Measurements from ENCODE around the gene ZBTB1. TPM values are rescaled to one million over a fixed set of nuclear protein-coding genes. Genes with fewer than 3 reads are reported as not detected.

ZBTB1 gene
- total RNA-seq, 4 donors from 2014 or later, result 33.4 to 129 (median 59.8) TPM

DNA sequence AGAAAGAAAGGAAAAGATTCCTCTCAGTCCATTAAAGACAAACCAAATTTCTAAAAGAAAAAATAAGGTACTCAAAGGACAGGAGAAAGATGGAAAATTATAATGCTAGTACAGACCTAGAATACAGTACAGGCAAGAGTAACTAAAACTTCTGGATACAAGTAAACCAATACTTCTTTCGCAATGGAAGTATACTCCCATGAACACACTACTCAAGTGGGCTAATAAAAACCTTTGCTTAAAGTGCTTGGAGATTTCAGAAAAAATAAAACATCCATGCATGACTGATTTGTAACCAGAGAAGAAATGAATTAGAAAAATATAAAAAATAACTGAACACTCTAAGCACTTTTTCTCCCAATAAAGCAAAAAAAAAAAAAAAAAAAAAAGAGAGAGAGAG is 4.5 kb upstream of the ZBTB1 start:
- Histone ChIP-seq H3K27ac (no peak overlapping the region), H3K9me3 (no peaks in the 10 kb centered on the region), H3K4me3 (no peak overlapping the region), H3K4me1 (peaks cover 30% of the 10 kb centered on the region), H3K36me3 (peaks cover 8% of the 10 kb centered on the region), H3K27me3 (no peaks in the 10 kb centered on the region)
- WGBS, result 100% methylated on average over 1 of the region's 1 CpG
- no peak for TF ChIP-seq POLR2A (IDR thresholded peaks at IDR 0.05)
- no peak for TF ChIP-seq EP300 (IDR thresholded peaks at IDR 0.05)
- TF ChIP-seq, protein P1, sequence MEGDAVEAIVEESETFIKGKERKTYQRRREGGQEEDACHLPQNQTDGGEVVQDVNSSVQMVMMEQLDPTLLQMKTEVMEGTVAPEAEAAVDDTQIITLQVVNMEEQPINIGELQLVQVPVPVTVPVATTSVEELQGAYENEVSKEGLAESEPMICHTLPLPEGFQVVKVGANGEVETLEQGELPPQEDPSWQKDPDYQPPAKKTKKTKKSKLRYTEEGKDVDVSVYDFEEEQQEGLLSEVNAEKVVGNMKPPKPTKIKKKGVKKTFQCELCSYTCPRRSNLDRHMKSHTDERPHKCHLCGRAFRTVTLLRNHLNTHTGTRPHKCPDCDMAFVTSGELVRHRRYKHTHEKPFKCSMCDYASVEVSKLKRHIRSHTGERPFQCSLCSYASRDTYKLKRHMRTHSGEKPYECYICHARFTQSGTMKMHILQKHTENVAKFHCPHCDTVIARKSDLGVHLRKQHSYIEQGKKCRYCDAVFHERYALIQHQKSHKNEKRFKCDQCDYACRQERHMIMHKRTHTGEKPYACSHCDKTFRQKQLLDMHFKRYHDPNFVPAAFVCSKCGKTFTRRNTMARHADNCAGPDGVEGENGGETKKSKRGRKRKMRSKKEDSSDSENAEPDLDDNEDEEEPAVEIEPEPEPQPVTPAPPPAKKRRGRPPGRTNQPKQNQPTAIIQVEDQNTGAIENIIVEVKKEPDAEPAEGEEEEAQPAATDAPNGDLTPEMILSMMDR (IDR thresholded peaks at IDR 0.05), result no peak
- no peak for TF ChIP-seq POLR2AphosphoS5 (IDR thresholded peaks at IDR 0.05)
- no peak for DNase-seq (ENCODE audit: low spot score in 2 of 2)

DNA sequence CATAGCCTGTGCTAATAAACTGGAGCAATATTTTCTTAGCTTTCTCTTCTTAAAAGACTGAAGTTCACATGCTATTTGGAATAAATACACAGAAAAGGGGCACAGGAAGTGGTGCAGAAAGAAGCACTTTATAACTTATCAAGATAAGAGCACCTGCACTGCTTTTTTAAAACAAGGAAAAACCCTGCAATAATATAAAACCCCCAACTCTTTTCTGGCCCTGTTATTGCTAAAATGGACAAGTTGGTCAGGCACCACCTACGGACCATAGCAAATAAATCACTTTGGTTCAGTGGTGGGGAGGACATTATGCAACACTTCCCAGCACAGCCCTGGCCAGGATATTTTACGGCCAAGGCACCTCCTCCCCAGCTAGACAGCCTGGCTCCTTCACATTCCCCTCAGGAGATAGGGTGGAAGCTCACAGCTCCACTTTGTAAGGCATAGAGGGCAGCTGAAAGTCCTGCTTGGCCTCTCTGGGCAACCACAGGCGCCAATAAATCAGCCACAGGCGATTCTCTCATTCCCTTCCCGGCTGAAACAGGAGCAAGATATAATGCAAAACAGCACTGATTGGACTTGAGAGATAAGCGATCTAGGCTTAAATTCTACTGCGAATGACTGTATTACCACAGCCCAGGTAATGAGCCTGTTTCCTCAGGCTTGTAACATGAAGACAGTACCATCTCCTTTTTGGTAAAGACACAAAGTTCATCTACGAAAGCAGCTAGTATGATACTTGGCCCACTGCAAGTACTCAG is 3.0 kb upstream of the ZBTB1 start:
- TF ChIP-seq EP300 (IDR thresholded peaks at IDR 0.05) (no peak), POLR2AphosphoS5 (IDR thresholded peaks at IDR 0.05) (peak in 1 of 3 donors; percentile 26)
- TF ChIP-seq, protein P1 (IDR thresholded peaks at IDR 0.05), result no peak
- H3K4me3 ChIP-seq, result peak overlapping the region; percentile 93

DNA sequence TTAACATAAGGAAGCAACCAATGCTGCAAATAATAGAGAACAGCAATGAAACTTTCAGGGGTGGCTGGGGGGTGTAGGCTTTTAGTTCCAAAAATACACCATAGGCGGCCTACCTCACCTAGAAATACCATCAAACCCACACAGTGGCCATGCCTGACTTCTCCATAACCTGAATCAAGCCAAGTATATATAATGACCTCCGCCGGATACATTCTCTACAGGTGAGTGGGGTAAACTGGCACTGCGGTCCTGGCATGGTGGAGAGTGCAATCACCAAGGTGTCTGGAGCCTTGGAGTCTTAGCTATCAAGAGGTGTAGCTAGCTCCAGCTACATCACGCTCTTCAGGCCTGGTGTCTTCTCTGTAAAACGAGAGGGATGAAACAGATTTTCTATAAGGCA is 2.1 kb upstream of the ZBTB1 start:
- Histone ChIP-seq H3K27me3 (no peaks in the 10 kb centered on the region), H3K27ac (peak overlapping the region; percentile 98), H3K36me3 (no peaks in the 10 kb centered on the region), H3K9me3 (no peaks in the 10 kb centered on the region), H3K4me3 (peak overlapping the region; percentile 93), H3K4me1 (peaks cover 49% of the 10 kb centered on the region)
- DNase-seq (ENCODE audit: low spot score in 2 of 2), result no peak
- TF ChIP-seq POLR2A (IDR thresholded peaks at IDR 0.05), result no peak
- TF ChIP-seq, protein P1 (IDR thresholded peaks at IDR 0.05), result no peak
- no peak for TF ChIP-seq POLR2AphosphoS5 (IDR thresholded peaks at IDR 0.05)
- TF ChIP-seq EP300 (IDR thresholded peaks at IDR 0.05), result no peak
- 24% methylated on average over 4 of the region's 6 CpGs for WGBS

More for the DNA sequence above, 3.0 kb upstream of the ZBTB1 start:
- Histone ChIP-seq H3K9me3 (no peaks in the 10 kb centered on the region), H3K4me1 (peaks cover 40% of the 10 kb centered on the region), H3K36me3 (no peaks in the 10 kb centered on the region), H3K27me3 (no peaks in the 10 kb centered on the region), H3K27ac (peak overlapping the region; percentile 98)
- WGBS, result 19% methylated on average over 8 of the region's 8 CpGs
- DNase-seq (ENCODE audit: low spot score in 2 of 2), result peak in 1 of 2 donors; percentile 72

DNA sequence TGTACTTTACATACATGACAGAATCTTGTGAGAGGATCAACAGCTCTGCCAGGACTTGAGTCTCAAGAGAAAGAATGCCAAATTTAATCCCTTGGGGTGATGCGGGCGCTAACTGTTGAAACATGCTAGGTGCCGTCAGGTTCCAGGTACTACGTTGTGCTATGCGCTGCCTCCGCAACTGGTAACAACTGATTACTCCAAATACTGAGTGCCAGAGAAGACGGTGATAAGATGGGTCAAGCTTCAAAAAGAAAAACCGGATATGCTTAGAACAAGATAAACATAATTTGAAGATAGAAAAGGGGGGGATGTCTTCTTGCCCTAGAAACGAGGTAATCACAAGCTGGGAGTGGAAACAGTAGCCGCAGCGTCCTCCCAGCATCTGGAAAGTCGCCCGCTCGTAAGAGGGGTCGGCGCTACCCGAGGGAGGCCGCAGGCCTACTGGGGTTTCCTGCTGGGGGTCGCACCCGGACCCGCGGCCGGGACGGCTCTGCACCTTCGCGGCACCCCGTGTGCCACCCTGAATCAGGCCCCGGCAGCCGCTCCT is 1.6 kb upstream of the ZBTB1 start:
- peaks cover 54% of the 10 kb centered on the region for H3K4me1 ChIP-seq
- TF ChIP-seq, protein P1 (IDR thresholded peaks at IDR 0.05), result no peak
- TF ChIP-seq POLR2A (IDR thresholded peaks at IDR 0.05) (no peak), EP300 (IDR thresholded peaks at IDR 0.05) (no peak), POLR2AphosphoS5 (IDR thresholded peaks at IDR 0.05) (no peak)

More for the DNA sequence above, 1.6 kb upstream of the ZBTB1 start:
- H3K36me3 ChIP-seq, result no peaks in the 10 kb centered on the region
- H3K4me3 ChIP-seq, result peak overlapping the region; percentile 93
- H3K27me3 ChIP-seq, result no peaks in the 10 kb centered on the region
- DNase-seq (ENCODE audit: low spot score in 2 of 2), result peak in 1 of 2 donors; percentile 74
- whole genome bisulfite sequencing, result under 1% methylated on average over 18 of the region's 29 CpGs
- no peaks in the 10 kb centered on the region for H3K9me3 ChIP-seq
- peak overlapping the region; percentile 98 for H3K27ac ChIP-seq

Measured in suprapubic skin (tissue), 4 donors.